Heart left ventricle (tissue), 16 donors: ENCODE measurements around the gene C1orf232. TPM values are rescaled to one million over a fixed set of nuclear protein-coding genes. Genes with fewer than 3 reads are reported as not detected.

Experiments used
- ATAC-seq, 4 donors: fragments of 200-7000 bp; cut with Tn5 transposase; one replicate each; pipeline ENCODE4 v1.9.1; 2020 to 2022; ENCODE audit warnings: moderate library complexity in 4 of 4, mild to moderate bottlenecking in 3 of 4, moderate number of reproducible peaks in 1 of 4
- DNase-seq, 5 donors: peaks; one replicate each; pipeline ENCODE4 v3.0.0-alpha.2; 2020
- H3K27ac ChIP-seq, 12 donors: fragments of 200-600 bp; sonication (generic) in 4 of 12; one replicate each; pipeline versions ENCODE4 v1.5.0 to v1.8.0; 2016 to 2022; ENCODE audit warnings: mild to moderate bottlenecking in 2 of 12
- H3K27me3 ChIP-seq, 9 donors: fragments of 200-600 bp; sonication (generic) in 2 of 9; one replicate each; pipeline versions ENCODE4 v1.5.1 to v1.8.0; 2016 to 2022; ENCODE audit warnings: mild to moderate bottlenecking in 3 of 9
- H3K36me3 ChIP-seq, 9 donors: fragments of 200-600 bp; sonication (generic) in 2 of 9; one replicate each; pipeline versions ENCODE4 v1.5.0 to v1.8.0; 2018 to 2022; ENCODE audit warnings: mild to moderate bottlenecking in 2 of 9
- H3K4me1 ChIP-seq, 12 donors: fragments of 200-600 bp; sonication (generic) in 4 of 12; one replicate each; pipeline versions ENCODE4 v1.5.0 to v1.8.0; 2016 to 2022; ENCODE audit warnings: mild to moderate bottlenecking in 3 of 12
- H3K4me3 ChIP-seq, 12 donors: fragments of 200-600 bp; sonication (generic) in 4 of 12; one replicate each; pipeline versions ENCODE4 v1.5.0 to v1.8.0; 2017 to 2022; ENCODE audit warnings: mild to moderate bottlenecking in 9 of 12, moderate library complexity in 4 of 12
- H3K9me3 ChIP-seq, 12 donors: fragments of 200-600 bp; sonication (generic) in 4 of 12; one replicate each; pipeline versions ENCODE4 v1.5.0 to v1.8.0; 2016 to 2022; ENCODE audit warnings: mild to moderate bottlenecking in 1 of 12
- POLR2A ChIP-seq, 2 donors: fragments of 450-650 bp; IDR thresholded peaks; one replicate each; pipeline ENCODE4 v1.6.1; 2017; ENCODE audit warnings: antibody characterized with exemption in 2 of 2, mild to moderate bottlenecking in 2 of 2, moderate library complexity in 2 of 2
- WGBS, 4 donors: extraction: QIAGEN DNeasy Blood & Tissue Kit in 2 of 4; methylation state at CpG; one replicate each; pipeline versions ENCODE4 v1.1.5 to v1.1.7; 2013 to 2018; 5-methylcytosine and 5-hydroxymethylcytosine counted together
- intact Hi-C, 10 donors: fragments of 100-400 bp; cut with DNase I; formaldehyde crosslinking; loops; one replicate each; pipeline versions ENCODE4 v1.11.1 to v1.14.2; 2022
- polyA plus RNA-seq, 2 donors: library from polyadenylated mRNA; stranded (reverse); fragments of 200-250 nt; gene quantifications; one replicate each; pipeline ENCODE4 v1.2.3, GENCODE V29; 2013
- total RNA-seq, 9 donors: library from RNA; depleted of rRNA in 2 of 9; stranded (reverse); fragments of >200 nt in 2 of 9; fragmentation: NEBNext Ultra II Directional in 3 of 9; extraction: Animal tissue kit (Norgen Biotek cat#: 25700) in 3 of 9; gene quantifications; one replicate each; pipeline versions ENCODE4 v1.1.0 to v1.2.4, GENCODE V29; 2016 to 2023
- TF ChIP-seq, protein P1 (sequence below), 12 donors: fragments of 200-600 bp; sonication (generic) in 4 of 12; IDR thresholded peaks; one replicate each; pipeline versions ENCODE4 v1.5.0 to v1.8.0; 2018 to 2022; ENCODE audit warnings: antibody characterized with exemption in 12 of 12, mild to moderate bottlenecking in 5 of 12
- donor health status: ischemic (EF 13 %, LVEDD 7.1; RV severe dilation, severe dysfunction).
- donor health status: healthy with polysubstance abuse.
- donor health status: DM: no; HTN: yes; CAD: no.
- donor health status: DM: no; HTN: no; CAD: no.
- donor health status: ischemic (EF 25% LVEDD 6.9; RV normal size, moderate dysfunction).
- donor health status: ischemic (EF 25% LVEDD 5.7; RV mildly dilated, moderate dysfunction).
- donor health status: healthy.
- donor health status: DM: yes; HTN: yes; CAD: no.
- donor health status: ischemic (EF 35%, LVEDD 5.7; RV mildly dilated, moderate dysfunction).
- donor health status: nonischemic (EF 11% LVEDD 7.7; RV severe dilation, severe dysfunction).
- donor health status: DM: yes; HTN: yes; CAD: no.
- donor health status: PGD.
- donor health status: ischemic (EF 29% LVEDD 5.4; RV normal size, mild dysfunction).
- donor health status: nonischemic (EF 23%, LVEDD 6.1; RV moderate dilation, normal function).

Gene C1orf232
- total and polyA plus RNA-seq, 11 donors = not detected

DNA sequence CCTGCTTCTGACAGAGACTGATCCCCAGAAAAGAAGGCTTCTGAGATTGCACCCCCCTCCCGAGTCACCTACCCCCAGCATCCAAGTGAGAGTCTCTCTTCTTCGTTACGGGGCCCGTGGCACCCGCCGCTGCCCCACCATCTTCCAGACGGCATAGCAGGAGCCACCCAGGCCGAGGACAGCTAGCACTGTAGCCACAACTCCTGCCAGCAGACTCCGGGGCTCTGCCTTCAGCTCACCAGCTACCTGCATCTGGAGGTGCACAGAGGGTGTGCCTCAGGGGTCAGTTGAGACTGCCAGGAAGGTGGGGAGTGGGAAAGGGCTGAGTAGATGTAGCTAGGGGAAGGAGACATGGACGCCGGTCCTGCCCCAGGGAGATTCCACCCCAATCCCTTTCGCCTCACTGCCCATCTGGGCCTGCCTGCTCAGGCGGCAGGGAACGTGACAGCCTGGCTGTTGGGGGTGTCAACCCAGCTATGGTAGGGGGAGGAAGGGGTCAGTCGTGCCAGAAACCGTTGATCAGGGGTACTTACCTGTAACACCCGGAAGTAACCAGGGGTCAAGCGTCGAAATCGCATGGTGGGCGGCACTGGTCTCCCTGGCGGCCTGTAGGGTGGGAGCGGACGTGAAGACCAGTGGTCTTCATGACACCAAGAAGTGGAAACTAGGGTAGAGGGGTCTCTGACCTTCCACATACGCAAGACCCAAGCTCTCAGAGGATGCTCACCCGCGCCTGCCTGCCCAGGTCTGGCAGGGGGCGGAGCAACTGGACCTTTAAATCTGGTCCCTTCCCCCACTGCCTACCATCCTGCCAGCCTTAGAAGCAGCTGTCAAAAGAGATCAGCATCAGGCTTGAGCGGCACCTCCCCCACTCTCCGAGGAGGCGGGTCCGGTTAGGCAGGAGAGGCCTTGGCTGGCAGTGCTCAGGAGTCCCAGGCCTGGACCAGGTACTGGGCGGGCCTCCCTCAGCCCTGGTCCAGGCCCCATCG is 2.6 kb upstream of the C1orf232 start, which contains the start of gene ZNF593OS:
Gene ZNF593OS (minus strand): TSS at position 749 of the 989 bp plus-strand sequence. CDS start 171 bp downstream, at position 578.
- Histone ChIP-seq H3K27me3 (no peaks in the 10 kb centered on the region), H3K9me3 (no peaks in the 10 kb centered on the region), H3K36me3 (peaks cover 0 to 2% (median 0%) of the 10 kb centered on the region in 9 donors), H3K4me1 (peaks cover 5 to 26% (median 16%) of the 10 kb centered on the region in 12 donors), H3K27ac (no peak within 1 kb of the TSS), H3K4me3 (peak within 1 kb of the TSS in 7 of 12 donors; percentile 73 to 94 (median 90))
- intact Hi-C loops = loop anchor here in 4 of 10 donors (2.0 to 5.0 kb wide), 3 partner anchors 56 to 151 kb away; partner anchors contain the start of gene CD52 (in 1 of the 4)
- WGBS, 4 donors = 90 to 93% (median 91%) methylated on average over 31 to 34 of the region's 34 CpGs
- DNase-seq (no peak), ATAC-seq (no peak)
- TF ChIP-seq, protein P1, sequence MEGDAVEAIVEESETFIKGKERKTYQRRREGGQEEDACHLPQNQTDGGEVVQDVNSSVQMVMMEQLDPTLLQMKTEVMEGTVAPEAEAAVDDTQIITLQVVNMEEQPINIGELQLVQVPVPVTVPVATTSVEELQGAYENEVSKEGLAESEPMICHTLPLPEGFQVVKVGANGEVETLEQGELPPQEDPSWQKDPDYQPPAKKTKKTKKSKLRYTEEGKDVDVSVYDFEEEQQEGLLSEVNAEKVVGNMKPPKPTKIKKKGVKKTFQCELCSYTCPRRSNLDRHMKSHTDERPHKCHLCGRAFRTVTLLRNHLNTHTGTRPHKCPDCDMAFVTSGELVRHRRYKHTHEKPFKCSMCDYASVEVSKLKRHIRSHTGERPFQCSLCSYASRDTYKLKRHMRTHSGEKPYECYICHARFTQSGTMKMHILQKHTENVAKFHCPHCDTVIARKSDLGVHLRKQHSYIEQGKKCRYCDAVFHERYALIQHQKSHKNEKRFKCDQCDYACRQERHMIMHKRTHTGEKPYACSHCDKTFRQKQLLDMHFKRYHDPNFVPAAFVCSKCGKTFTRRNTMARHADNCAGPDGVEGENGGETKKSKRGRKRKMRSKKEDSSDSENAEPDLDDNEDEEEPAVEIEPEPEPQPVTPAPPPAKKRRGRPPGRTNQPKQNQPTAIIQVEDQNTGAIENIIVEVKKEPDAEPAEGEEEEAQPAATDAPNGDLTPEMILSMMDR (IDR thresholded peaks at IDR 0.05) = no peak
- TF ChIP-seq POLR2A (IDR thresholded peaks at IDR 0.05) = no peak

DNA sequence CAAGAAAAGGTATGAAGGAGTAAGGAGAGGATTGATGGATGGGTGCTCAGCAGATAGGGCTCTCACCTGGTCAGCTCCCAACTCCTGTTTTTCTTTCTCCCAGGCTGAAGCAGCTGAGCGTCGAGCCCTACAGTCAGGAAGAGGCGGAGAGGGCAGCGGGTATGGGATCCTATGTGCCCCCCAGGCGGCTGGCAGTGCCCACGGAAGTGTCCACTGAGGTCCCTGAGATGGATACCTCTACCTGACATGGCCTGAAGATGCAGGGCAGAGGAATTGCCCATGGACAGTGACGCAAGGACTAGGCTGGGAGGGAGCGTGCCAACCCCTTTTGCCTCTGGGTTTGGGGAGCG is 1.7 kb upstream of the C1orf232 start:
- intact Hi-C loops = loop anchor here in 4 of 10 donors (2.0 to 5.0 kb wide), 3 partner anchors 57 to 152 kb away; partner anchors contain the start of gene CD52 (in 1 of the 4)
- H3K4me3 ChIP-seq = peak overlapping the region; percentile 66 to 94 (median 86)
- peak overlapping the region in 9 of 12 donors; percentile 69 to 89 (median 82) for H3K27ac ChIP-seq
- TF ChIP-seq, protein P1 (IDR thresholded peaks at IDR 0.05) = no peak
- TF ChIP-seq POLR2A (IDR thresholded peaks at IDR 0.05) = no peak
- peaks cover 5 to 26% (median 16%) of the 10 kb centered on the region in 12 donors for H3K4me1 ChIP-seq
- H3K9me3 ChIP-seq = no peaks in the 10 kb centered on the region
- DNase-seq = no peak
- 73 to 81% (median 76%) methylated on average over 6 to 9 of the region's 9 CpGs for WGBS, 4 donors
- H3K27me3 ChIP-seq = no peaks in the 10 kb centered on the region
- no peak for ATAC-seq
- peaks cover 0 to 2% (median 0%) of the 10 kb centered on the region in 9 donors for H3K36me3 ChIP-seq

DNA sequence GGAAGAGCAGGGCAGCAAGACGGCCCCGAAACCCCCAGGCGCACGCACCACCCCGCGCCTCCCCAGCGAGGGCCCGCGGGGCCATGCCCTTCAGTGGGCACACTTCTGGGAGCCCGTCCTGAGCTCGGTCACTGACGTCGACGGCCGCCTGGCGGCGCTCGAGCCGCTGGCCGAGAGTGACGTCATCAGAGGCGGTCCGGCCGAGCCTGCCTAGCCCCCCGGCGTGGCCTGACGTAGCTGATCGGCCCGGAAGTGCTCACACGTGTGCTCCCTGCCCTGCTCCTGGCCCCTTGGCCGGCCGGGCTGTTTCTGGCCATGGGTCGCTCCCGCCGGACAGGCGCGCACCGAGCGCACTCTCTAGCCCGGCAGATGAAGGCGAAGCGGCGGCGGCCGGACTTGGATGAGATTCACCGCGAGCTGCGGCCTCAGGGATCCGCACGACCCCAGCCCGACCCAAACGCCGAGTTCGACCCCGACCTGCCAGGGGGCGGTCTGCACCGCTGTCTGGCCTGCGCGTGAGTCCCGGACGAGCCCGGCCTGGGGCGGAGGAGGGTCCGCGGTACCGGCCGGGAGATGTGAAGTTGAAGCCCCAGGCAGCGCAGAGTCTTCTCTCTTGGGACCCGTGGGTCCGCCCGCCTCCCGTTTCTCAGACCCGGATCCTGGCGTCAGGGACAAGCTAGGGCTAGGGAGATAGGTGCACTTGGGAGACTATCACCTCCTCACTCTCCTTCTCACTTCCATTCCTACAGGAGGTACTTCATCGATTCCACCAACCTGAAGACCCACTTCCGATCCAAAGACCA is 1.1 kb upstream of the C1orf232 start, which contains the start of gene ZNF593:
Gene ZNF593 (plus strand): TSS at position 240 of the 803 bp plus-strand sequence. CDS start 76 bp downstream, at position 316.
- Histone ChIP-seq H3K4me1 (peaks cover 5 to 26% (median 16%) of the 10 kb centered on the region in 12 donors), H3K27me3 (no peaks in the 10 kb centered on the region), H3K36me3 (peaks cover 0 to 2% (median 0%) of the 10 kb centered on the region in 9 donors), H3K27ac (peak within 1 kb of the TSS; percentile 34 to 89 (median 81)), H3K9me3 (no peaks in the 10 kb centered on the region), H3K4me3 (peak within 1 kb of the TSS; percentile 66 to 94 (median 86))
- peak in 1 of 2 donors; percentile 59 for TF ChIP-seq POLR2A (IDR thresholded peaks at IDR 0.05)
- TF ChIP-seq, protein P1 (IDR thresholded peaks at IDR 0.05) = peak; percentile 81 to 98 (median 91)
- WGBS, 4 donors = 1 to 6% (median 2%) methylated on average over 20 to 76 of the region's 76 CpGs
- DNase-seq (peak; percentile 93 to 97 (median 95)), ATAC-seq (peak; percentile 92 to 98 (median 96))
- intact Hi-C loops = loop anchor here (2.0 to 10.0 kb wide), 12 partner anchors 57 to 273 kb away; partner anchors contain the start of genes CEP85 (in 4 of the 10), CD52 (in 1 of the 10) and STMN1 (in 1 of the 10)
